Eye (tissue), 1 donor: Measurements from ENCODE around the gene MTIF3.

Source experiments
- DNase-seq: peaks from one replicate; pipeline ENCODE4 v3.0.0-alpha.2; 2015

The MTIF3 gene

DNA sequence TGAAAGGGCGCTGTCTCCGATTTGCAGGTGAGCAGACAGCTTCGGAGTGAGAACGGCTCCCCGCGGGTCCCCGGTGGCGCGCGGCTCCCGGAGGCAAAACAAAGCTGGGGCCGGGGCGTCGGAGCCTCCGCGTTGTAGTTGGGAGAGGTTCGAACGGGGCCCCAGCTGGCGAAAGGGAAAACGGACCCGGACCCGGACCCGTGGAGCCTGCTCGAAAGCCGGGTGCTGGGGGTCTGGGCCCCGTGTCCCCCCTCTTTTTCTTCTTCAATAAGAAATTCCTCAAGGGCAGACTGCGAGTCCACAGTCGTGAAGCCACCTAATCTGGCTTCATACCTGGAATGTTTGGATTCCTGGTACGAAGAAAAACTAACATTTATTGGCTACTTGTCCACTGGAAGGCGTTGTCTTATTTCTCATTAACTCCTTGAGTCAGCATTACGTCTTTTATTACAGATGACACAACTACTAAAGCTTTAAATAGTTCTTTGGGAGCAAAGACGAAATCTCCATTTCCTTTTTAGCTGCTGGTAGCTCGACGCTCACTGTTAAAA lies 632 bp upstream of the MTIF3 start:
- DNase-seq: no peak

DNA sequence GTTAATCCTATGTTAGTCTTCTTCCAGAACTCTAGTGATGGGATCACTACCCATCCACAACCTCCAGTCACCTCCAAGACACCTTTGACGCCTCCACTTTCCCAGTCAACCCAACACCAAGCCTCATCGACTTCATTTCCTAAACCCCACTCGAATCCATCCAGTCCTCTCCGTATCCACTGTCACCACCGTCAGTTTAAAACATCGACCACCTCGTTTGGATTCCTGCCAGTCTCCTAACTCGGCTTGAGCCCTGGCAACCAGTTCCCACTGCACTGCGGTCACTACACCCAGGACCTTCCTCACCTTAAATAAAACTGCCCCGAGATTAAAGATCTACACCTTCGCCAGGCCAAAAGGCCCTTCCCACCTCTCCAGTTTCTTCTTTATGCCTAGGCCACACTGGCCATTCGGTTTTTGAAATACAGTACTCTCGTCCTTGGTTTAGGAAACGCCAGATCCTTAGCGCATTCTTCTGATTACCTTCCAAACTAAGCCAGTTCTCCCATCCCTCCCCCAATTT lies 1.2 kb downstream of the MTIF3 start:
- DNase-seq: no peak

DNA sequence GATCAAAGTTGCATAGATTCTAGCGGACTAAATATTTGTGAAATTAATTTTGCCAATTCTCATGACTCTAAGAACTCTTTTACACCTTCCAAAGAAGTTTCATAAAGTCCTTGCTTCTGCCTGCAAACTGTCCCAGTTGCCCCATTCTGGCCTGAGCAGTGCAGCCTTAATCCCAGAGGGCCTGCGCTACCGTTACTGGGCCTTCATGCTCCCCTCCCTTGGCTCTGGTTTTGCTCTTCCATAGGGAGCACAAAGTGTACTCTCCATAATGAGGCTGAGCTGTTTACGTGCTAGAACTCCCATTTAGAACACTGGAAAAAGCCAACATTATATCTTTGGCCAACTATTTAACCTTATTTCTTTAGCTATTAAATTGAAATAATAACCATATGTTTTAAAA lies 2.1 kb downstream of the MTIF3 start:
- DNase-seq: no peak

- DNase-seq: no peak
Observed at GRCh38 chr13:27446986-27447583, 3.3 kb downstream of the MTIF3 start.

- no peak for DNase-seq
Observed at GRCh38 chr13:27442797-27443196, 7.6 kb downstream of the MTIF3 start.

DNA sequence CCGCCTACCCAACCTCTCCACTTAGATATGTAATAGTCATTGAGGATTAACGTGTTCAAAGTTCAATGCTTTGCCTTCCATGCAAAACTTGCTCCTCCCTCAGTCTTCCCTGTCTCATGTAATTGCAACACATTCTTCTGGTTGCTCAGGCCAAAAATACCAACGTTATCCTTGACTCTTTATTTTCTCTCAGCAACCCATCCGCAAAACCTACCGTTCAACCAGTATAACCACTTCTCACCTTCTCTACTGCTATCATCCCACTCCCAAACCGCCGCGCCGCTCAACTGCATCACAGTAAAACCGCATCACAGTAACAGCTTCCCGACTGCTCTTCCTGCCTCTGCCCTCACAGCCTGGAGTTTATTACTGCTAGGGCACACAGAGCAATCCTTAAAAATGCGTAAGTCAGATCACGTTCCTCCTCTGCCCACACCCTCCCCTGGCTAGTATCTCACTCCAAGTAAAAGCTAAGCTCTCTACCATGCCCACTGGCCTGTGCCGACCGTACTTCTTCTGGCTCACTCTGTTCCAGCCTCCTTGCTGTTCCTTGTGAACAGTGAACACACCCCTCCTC lies 8.2 kb downstream of the MTIF3 start:
- no peak for DNase-seq

GRCh38 chr13:27440408-27440807 lies 10.0 kb downstream of the MTIF3 start:
- DNase-seq: no peak

DNA sequence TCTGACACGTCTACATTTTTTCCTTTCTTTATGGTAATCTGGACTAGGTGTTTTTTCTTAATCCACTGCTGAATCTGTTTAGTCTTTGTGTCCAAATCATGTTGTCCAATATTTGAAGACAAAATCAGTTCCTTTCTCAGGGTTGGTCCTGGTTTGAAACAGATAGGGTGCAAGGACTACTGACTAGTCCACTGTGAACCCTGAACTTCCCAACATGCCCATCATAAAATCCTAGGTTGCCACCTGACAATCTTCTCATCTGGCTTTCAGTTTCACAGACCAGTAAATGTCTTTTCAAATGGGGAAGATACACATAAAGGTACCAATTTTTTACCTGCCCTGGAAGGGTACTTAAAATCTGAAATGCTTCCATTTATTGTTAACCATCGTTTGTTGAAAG lies 13.2 kb downstream of the MTIF3 start:
- no peak for DNase-seq

DNA sequence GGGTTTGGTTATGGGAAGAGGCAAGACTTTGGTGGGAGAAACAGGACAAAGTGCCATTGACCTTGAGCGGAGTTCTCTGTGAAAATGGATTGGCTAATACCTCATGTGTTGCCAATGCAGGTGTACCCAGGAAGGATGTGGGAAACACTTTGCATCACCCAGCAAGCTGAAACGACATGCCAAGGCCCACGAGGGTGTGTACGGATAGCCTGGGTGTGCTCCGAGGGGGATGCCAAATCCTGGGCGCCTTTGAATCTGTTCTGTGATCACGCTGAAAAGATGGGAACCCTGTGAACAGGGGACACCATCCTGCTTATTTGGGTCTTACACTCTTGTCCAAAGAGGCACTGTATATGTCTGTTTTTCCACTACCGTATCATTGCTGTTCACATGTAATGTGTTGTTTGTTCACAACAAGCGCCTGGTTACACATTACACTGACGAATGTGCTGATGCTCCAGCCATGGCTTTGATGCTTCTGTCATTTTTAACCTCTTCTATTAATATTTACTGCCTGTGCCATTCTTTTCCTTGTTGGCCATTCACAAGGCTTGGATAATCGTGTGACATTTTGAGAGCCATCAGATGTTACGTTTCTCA lies 17.7 kb downstream of the MTIF3 start:
- no peak for DNase-seq

GRCh38 chr13:27432180-27432579 lies 18.2 kb downstream of the MTIF3 start:
- no peak for DNase-seq

DNA sequence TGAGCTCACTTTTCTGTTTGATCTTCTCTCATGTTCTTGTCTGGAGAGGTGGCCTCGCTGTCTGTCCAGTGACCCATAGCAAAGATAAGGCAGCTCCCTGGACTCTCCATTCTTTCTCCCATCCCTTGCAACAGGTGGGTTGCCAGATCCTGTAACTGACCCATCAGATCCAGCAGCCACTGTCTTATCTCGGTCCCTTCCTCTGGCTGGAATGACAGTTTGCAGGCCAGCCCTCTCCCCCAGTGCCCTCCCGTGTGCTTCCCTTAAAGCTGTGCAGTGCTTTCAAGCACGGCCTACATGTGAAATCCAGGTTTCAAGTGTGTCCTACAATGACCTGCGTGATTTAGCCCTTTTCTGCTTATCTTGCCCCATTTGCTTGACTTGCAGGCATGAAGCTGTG lies 22.2 kb downstream of the MTIF3 start:
- DNase-seq: no peak

DNA sequence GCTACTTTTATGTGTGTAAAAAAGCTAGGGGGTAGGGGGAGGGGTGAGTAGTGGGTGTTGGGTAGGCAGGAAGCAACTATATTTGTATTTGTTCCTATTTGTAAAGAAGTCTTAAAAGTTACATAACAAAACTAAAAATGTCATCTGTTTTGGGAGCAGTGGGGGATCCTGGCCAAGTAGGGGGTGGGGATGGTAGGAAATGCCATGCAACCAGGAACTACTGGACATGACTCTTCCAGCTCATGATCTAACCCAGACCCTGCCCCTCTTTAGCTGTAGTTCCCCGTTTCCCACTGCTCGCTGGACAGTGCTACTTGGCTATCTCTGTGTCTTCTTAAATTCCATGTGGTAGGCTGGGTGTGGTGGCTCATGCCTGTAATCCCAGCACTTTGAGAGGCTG lies 22.7 kb downstream of the MTIF3 start:
- no peak for DNase-seq

- DNase-seq: peak; percentile 43
Observed at GRCh38 chr13:27425918-27426630, 24.3 kb downstream of the MTIF3 start.

DNA sequence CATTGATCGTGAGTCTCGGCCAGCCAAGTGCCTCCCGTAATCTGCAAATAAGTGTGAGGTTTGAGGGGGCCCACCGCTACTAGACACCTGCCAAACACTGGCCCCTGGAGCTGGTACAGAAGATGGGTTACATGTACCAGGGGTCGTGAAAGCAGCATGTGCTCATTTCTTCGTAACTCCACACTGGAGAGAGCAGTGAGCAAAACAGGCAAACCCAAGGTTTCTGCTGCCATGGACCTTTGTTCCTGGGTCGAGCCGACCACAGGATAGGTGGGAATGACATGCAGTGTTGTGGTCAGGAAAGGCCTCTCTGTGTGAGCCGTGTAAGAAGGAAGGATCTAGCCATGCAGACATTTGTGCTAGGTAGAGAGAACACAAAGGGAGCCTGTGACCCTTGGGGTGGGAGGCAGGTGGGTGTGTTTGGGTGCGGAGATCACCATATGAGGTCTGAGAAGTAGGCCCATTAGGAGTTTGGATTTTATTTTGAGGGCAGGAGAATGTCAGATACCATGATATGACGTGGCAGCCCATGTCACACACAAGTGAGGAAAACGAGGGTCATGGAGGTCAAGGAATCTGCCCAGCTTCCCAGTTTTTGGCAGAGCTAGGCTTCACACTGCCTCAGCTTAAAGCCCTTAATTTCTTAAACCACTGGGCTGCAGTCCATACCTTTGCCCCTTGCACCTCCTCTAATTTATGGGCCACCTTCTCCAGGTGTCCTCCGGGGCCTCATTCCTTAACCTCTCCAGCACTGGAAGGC lies 25.0 kb downstream of the MTIF3 start:
- no peak for DNase-seq

DNA sequence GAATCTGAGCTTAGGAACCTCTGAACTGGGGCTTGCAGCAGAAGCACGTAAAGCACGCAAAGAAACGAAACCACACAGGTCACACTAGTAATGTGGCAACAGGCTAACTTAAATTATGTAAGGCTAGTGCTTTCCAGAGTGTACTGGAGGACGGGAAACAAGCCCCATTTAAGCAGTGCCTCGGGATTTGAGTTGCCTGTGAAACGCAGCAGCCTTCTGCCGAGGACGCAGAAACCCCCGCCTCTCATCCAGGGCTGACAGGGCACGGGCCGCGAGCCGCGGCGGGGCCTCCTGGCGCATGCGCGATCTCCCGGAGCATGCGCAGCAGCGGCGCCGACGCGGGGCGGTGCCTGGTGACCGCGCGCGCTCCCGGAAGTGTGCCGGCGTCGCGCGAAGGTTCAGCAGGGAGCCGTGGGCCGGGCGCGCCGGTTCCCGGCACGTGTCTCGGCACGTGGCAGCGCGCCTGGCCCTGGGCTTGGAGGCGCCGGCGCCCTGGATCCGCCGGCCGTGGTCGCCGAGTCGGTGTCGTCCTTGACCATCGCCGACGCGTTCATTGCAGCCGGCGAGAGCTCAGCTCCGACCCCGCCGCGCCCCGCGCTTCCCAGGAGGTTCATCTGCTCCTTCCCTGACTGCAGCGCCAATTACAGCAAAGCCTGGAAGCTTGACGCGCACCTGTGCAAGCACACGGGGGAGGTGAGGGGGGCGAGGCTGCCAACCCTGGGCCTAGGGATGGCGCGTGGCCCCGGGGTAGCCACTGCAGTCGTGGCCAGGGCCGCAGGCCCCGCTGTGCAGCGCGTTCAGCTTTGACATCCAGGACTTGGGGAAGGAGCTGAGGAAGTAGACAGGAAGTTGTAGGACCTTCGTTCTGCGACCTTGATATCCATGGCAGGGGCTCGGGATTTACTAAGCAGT lies 25.9 kb downstream of the MTIF3 start, which contains the start of gene GTF3A:
TSS of gene GTF3A (plus strand) at position 374 of the 912 bp plus-strand sequence.
- DNase-seq: peak; percentile 96

- DNase-seq: no peak
Observed at GRCh38 chr13:27423333-27423732, 27.0 kb downstream of the MTIF3 start.

DNA sequence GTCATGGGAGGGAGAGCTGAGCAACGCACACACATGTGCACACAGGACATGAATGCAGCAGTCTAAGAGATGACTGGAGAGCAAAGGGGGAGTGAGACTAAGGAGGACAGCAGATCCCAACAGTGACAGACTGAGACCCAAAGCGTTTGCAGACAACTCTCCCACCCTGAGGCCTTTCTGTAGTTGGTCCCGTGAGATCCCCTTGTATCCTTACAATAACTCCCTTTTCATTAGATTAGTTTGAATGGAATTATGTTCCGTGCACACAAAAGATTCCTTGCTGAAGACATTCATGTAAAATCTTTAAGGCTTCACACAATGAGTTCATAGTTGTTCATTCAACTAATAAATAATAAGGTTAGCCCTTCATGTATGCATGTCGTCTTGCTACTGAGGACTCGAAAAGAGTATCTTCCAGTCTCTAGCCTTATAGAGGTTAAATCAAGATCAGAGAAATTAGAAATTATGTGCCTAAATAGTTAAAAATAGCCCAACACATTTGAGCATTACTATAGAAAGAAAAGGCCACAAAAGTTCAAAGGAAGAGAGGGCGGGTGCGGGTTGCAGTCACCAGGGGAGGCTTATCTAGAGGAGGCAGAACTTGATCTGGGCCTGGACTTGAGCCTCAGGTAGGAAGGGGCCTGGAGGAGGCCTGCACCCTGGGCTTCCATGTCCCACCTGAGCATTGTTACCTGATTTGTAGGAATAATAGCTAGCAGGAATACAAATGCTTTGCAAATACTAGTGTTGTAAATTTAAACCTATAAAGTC lies 29.1 kb downstream of the MTIF3 start:
- DNase-seq: no peak

GRCh38 chr13:27419328-27419727 lies 31.0 kb downstream of the MTIF3 start:
- no peak for DNase-seq

DNA sequence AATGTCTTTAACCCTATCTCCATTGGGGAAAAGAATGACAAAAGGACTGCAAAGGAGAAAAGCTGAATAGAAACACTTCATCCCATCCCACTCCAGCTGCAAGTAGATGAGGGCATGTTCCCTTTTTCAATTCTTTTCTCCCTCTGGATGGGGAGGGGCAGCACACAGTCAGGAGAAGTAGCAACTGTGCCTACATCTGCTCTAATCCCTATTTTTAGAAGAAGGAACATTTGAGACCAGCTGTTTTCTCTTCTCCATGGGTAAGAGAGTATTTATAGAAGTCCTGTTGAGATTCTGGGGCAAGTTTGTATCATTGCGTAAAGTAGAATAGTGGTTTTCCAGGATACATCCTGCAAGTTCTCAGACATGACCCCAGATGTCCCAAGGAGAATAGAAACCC lies 35.2 kb downstream of the MTIF3 start:
- no peak for DNase-seq

- no peak for DNase-seq
Observed at GRCh38 chr13:27411341-27411740, 39.0 kb downstream of the MTIF3 start.

GRCh38 chr13:27409013-27409412 lies 41.4 kb downstream of the MTIF3 start:
- no peak for DNase-seq
